A549 (cell line): ENCODE measurements around the gene MRPS30. TPM values are rescaled to one million over a fixed set of nuclear protein-coding genes. Genes with fewer than 3 reads are reported as not detected.

Experiments
- ATAC-seq, 2 experiments: fragments of 200-7000 bp in 1 of 2; fragments of >200 bp in 1 of 2; cut with Nextera tagmentation in 1 of 2; cut with Tn5 transposase in 1 of 2; 3 replicates each; pipeline versions ENCODE4 v1.8.0 to v1.9.1; 2018 to 2020; ENCODE audit warnings: mild to moderate bottlenecking in 1 of 2, moderate library complexity in 1 of 2
- CTCF ChIA-PET: fragments of 300-600 bp; sonication (Branson Sonifier 250); formaldehyde crosslinking; extraction: SDS; loops from one replicate; lab custom pipeline; 2021; ENCODE audit warnings: antibody characterized with exemption, inconsistent platforms; lab: Yijun Ruan, JAX
- POLR2A ChIA-PET: fragments of 350-600 bp; formaldehyde crosslinking; extraction: SDS; loops from one replicate; lab custom pipeline; 2021; ENCODE audit warnings: antibody characterized with exemption, inconsistent platforms; lab: Yijun Ruan, JAX
- DNase-seq, 2 experiments: peaks; one replicate each; pipeline versions ENCODE4 v3.0.0 to v3.0.0-alpha.2; 2011 to 2016; ENCODE audit warnings: low read depth in 1 of 2, low spot score in 1 of 2
- FAIRE-seq: peaks from 2 replicates; lab custom pipeline; 2011; peaks lifted over from hg19 to GRCh38; lab: Jason Lieb, UNC
- H3K27ac ChIP-seq, 2 experiments: fragments of >200 bp; sonication (Bioruptor Twin); formaldehyde crosslinking; 3 replicates each; pipeline ENCODE4 v1.5.1; 2016 to 2017
- H3K4me1 ChIP-seq: fragments of >200 bp; sonication (Bioruptor Twin); formaldehyde crosslinking; 3 replicates; pipeline ENCODE4 v1.6.1; 2016
- H3K4me2 ChIP-seq: fragments of >200 bp; sonication (Bioruptor Twin); formaldehyde crosslinking; 3 replicates; pipeline ENCODE4 v1.6.1; 2016
- H3K4me3 ChIP-seq: fragments of >200 bp; sonication (Bioruptor Twin); formaldehyde crosslinking; 3 replicates; pipeline ENCODE4 v1.5.1; 2016
- H3K9me3 ChIP-seq: fragments of >200 bp; sonication (Bioruptor Twin); formaldehyde crosslinking; 3 replicates; pipeline ENCODE4 v1.6.1; 2016
- BHLHE40 ChIP-seq: IDR thresholded peaks from 2 replicates; pipeline ENCODE4 v1.6.1; 2012; ENCODE audit warnings: low read depth, low read length, inconsistent platforms
- CHD2 ChIP-seq: fragments of 150-350 bp; IDR thresholded peaks from 2 replicates; pipeline ENCODE4 v1.6.1; 2014; ENCODE audit warnings: low read length; ENCODE audit not compliant: partially characterized antibody
- CHD4 ChIP-seq: fragments of 200-600 bp; sonication (generic); IDR thresholded peaks from 2 replicates; pipeline ENCODE4 v1.6.1; 2016; ENCODE audit warnings: antibody characterized with exemption, mild to moderate bottlenecking, borderline replicate concordance
- E2F6 ChIP-seq: IDR thresholded peaks from 2 replicates; pipeline ENCODE4 v1.6.1; 2012; ENCODE audit warnings: low read depth, borderline replicate concordance
- HDAC2 ChIP-seq: fragments of 200-600 bp; sonication (generic); IDR thresholded peaks from 2 replicates; pipeline ENCODE4 v1.6.1; 2016
- HMGXB4 ChIP-seq: fragments of 250-450 bp; sonication (Bioruptor Pico); IDR thresholded peaks from 2 replicates; pipeline ENCODE4 v1.5.0; 2021; ENCODE audit warnings: mild to moderate bottlenecking, moderate library complexity, borderline replicate concordance
- JUNB ChIP-seq: fragments of >200 bp; sonication (Bioruptor Twin); formaldehyde crosslinking; IDR thresholded peaks from 2 replicates; pipeline ENCODE4 v1.6.1; 2016
- MYC ChIP-seq: IDR thresholded peaks from 2 replicates; pipeline ENCODE4 v1.6.1; 2012; ENCODE audit warnings: mild to moderate bottlenecking, inconsistent platforms, low read length, improper control_type of control experiment, borderline replicate concordance
- NR3C1 ChIP-seq: fragments of >200 bp; sonication (Bioruptor Twin); formaldehyde crosslinking; IDR thresholded peaks from 3 replicates; pipeline ENCODE4 v1.6.1; 2017
- RARB ChIP-seq: fragments of 250-450 bp; sonication (Bioruptor Pico); IDR thresholded peaks from 2 replicates; pipeline ENCODE4 v1.8.0; 2021; ENCODE audit warnings: mild to moderate bottlenecking, moderate library complexity
- REST ChIP-seq: fragments of 200-600 bp; sonication (generic); IDR thresholded peaks from 2 replicates; pipeline ENCODE4 v1.6.1; 2016; ENCODE audit warnings: antibody characterized with exemption, mild to moderate bottlenecking, moderate library complexity
- SMC3 ChIP-seq: fragments of >200 bp; sonication (Bioruptor Twin); formaldehyde crosslinking; IDR thresholded peaks from 3 replicates; pipeline ENCODE4 v1.6.1; 2018; ENCODE audit warnings: inconsistent platforms
- TP53 ChIP-seq: fragments of 250-450 bp; sonication (Bioruptor Pico); IDR thresholded peaks from 2 replicates; pipeline ENCODE4 v1.5.0; 2021; ENCODE audit warnings: mild to moderate bottlenecking, moderate library complexity
- USF2 ChIP-seq: fragments of 450-650 bp; IDR thresholded peaks from 2 replicates; pipeline ENCODE4 v1.6.1; 2014; ENCODE audit warnings: antibody characterized with exemption
- ZC3H11A ChIP-seq: fragments of 450-650 bp; IDR thresholded peaks from 2 replicates; pipeline ENCODE4 v1.6.1; 2014; ENCODE audit warnings: antibody characterized with exemption, mild to moderate bottlenecking
- ZNF302 ChIP-seq: fragments of 250-450 bp; sonication (Bioruptor Pico); IDR thresholded peaks from 2 replicates; pipeline ENCODE4 v1.9.0; 2021; ENCODE audit warnings: inconsistent platforms, mild to moderate bottlenecking, moderate library complexity
- WGBS: methylation state at CpG from one replicate; pipeline ENCODE4 v1.1.6; 2017; ENCODE audit errors: missing lambda C conversion rate; 5-methylcytosine and 5-hydroxymethylcytosine counted together
- polyA plus RNA-seq, 4 experiments: library from polyadenylated mRNA; depleted of rRNA in 3 of 4; stranded (reverse); fragments of >200 nt; fragmentation: RNase III in 1 of 4; extraction: RNeasy Plus Mini Kit Qiagen cat#74134 plus additional on column Dnase treatment in 1 of 4; gene quantifications; 2 replicates in 3 of 4; 3 replicates in 1 of 4; pipeline ENCODE4 v1.2.3, GENCODE V29; 2011 to 2017
- TF ChIP-seq, protein P1 (sequence below): IDR thresholded peaks from 2 replicates; pipeline ENCODE4 v1.6.1; 2012
- TF ChIP-seq, protein P2 (sequence below): IDR thresholded peaks from 2 replicates; pipeline ENCODE4 v1.6.1; 2012
- TF ChIP-seq, protein P3 (sequence below): fragments of >200 bp; sonication (Bioruptor Twin); formaldehyde crosslinking; IDR thresholded peaks from 3 replicates; pipeline ENCODE4 v1.5.1; 2016
- TF ChIP-seq, protein P4 (sequence below): fragments of 150-350 bp; IDR thresholded peaks from 2 replicates; pipeline ENCODE4 v1.6.1; 2014; ENCODE audit warnings: low read depth, mild to moderate bottlenecking, low read length

MRPS30 gene
- polyA plus RNA-seq, 2 of the 4 experiments (the other 2 are of a cell fraction), result 31.5 to 57.2 TPM

DNA sequence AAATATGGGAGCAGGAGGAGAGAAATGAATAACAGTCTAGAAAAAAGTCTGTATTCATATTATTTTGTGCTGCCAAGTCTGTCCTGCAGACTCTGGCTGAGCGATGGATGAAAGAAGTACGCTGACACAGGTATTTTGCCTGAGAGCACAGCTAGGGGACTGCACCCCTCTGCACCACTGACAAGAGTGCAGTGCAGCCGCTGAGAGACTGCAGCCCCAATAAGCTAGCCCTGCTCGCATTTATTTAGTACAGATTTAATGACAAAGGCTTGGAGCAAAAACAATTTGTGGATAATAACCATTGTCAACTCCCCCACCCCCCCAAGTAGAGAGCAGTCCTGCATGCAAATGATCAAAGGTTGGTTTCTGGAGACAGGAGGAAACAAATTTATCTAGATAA, 13.3 kb upstream of the MRPS30 start (continued):
- TF ChIP-seq SMC3 (no peak), REST (no peak)

DNA sequence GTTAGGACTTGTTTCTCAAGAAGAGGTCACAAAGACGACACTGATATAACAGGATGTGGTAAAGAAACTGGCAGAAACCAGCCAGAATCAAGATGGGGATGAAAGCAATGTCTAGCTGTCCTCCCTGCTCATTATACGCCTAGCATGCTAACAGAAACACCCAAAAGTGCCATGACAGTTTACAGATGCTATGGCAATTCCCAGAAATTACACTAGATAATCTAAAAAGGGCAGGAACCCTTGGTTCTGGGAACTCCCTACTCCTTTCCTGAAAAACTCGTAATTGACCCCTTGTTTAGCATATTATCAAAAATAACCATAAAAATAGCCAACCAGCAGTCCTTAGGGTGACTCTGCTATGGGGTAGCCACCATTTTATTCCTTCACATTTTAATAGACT, 10.9 kb upstream of the MRPS30 start:
- Histone ChIP-seq H3K9me3 (no peaks in the 10 kb centered on the region), H3K4me1 (no peaks in the 10 kb centered on the region), H3K27ac (no peak overlapping the region), H3K4me3 (no peak overlapping the region), H3K4me2 (no peak overlapping the region)
- ATAC-seq (no peak), FAIRE-seq (no peak), DNase-seq (no peak)
- ChIA-PET POLR2A (no interaction called here), CTCF (no interaction called here)
- 4% methylated on average over 3 of the region's 3 CpGs for WGBS
- TF ChIP-seq HDAC2 (no peak), USF2 (no peak), ZC3H11A (no peak), ZNF302 (CRISPR knock-in tag) (no peak), MYC (no peak), JUNB (no peak), E2F6 (no peak)
- TF ChIP-seq, protein P1, sequence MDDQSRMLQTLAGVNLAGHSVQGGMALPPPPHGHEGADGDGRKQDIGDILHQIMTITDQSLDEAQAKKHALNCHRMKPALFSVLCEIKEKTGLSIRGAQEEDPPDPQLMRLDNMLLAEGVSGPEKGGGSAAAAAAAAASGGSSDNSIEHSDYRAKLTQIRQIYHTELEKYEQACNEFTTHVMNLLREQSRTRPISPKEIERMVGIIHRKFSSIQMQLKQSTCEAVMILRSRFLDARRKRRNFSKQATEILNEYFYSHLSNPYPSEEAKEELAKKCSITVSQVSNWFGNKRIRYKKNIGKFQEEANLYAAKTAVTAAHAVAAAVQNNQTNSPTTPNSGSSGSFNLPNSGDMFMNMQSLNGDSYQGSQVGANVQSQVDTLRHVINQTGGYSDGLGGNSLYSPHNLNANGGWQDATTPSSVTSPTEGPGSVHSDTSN, result no peak

- WGBS, result 10% methylated on average over 1 of the region's 1 CpG
- ChIA-PET CTCF (no interaction called here), POLR2A (no interaction called here)
- no peaks in the 10 kb centered on the region for H3K4me1 ChIP-seq
- ATAC-seq (no peak), FAIRE-seq (no peak), DNase-seq (no peak)
- no peak overlapping the region for H3K4me2 ChIP-seq
- no peaks in the 10 kb centered on the region for H3K9me3 ChIP-seq
- H3K27ac ChIP-seq, result no peak overlapping the region
- no peak overlapping the region for H3K4me3 ChIP-seq
- no peak for TF ChIP-seq RARB (CRISPR knock-in tag)
- TF ChIP-seq, protein P2, sequence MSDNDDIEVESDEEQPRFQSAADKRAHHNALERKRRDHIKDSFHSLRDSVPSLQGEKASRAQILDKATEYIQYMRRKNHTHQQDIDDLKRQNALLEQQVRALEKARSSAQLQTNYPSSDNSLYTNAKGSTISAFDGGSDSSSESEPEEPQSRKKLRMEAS, result no peak
- TF ChIP-seq, protein P3, sequence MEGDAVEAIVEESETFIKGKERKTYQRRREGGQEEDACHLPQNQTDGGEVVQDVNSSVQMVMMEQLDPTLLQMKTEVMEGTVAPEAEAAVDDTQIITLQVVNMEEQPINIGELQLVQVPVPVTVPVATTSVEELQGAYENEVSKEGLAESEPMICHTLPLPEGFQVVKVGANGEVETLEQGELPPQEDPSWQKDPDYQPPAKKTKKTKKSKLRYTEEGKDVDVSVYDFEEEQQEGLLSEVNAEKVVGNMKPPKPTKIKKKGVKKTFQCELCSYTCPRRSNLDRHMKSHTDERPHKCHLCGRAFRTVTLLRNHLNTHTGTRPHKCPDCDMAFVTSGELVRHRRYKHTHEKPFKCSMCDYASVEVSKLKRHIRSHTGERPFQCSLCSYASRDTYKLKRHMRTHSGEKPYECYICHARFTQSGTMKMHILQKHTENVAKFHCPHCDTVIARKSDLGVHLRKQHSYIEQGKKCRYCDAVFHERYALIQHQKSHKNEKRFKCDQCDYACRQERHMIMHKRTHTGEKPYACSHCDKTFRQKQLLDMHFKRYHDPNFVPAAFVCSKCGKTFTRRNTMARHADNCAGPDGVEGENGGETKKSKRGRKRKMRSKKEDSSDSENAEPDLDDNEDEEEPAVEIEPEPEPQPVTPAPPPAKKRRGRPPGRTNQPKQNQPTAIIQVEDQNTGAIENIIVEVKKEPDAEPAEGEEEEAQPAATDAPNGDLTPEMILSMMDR, result no peak
- no peak for TF ChIP-seq BHLHE40
- no peak for TF ChIP-seq REST
- TF ChIP-seq NR3C1, result no peak
- TF ChIP-seq, protein P4, sequence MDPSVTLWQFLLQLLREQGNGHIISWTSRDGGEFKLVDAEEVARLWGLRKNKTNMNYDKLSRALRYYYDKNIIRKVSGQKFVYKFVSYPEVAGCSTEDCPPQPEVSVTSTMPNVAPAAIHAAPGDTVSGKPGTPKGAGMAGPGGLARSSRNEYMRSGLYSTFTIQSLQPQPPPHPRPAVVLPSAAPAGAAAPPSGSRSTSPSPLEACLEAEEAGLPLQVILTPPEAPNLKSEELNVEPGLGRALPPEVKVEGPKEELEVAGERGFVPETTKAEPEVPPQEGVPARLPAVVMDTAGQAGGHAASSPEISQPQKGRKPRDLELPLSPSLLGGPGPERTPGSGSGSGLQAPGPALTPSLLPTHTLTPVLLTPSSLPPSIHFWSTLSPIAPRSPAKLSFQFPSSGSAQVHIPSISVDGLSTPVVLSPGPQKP, result no peak
- TF ChIP-seq TP53 (CRISPR knock-in tag), result no peak
- no peak for TF ChIP-seq CHD2
- TF ChIP-seq HMGXB4 (CRISPR knock-in tag), result no peak
- TF ChIP-seq CHD4, result no peak
These were observed 6.8 kb upstream of the MRPS30 start for GRCh38 chr5:44801992-44802391.
